GM18870 (cell line): Measurements from ENCODE around the gene CASKIN1.
"Not testable (repeated sequence)": the region's sequence is repeated elsewhere in the genome, so short reads cannot be mapped to it uniquely, and the experiment has no call there.

Experiments used
- ATAC-seq: cut with Tn5 transposase; IDR thresholded peaks from one replicate; pipeline ENCODE4 v1.9.1; 2021; ENCODE audit warnings: moderate library complexity; ENCODE audit not compliant: unreplicated experiment

Gene CASKIN1

GRCh38 chr16:2210009-2210332 is 13.6 kb upstream of the CASKIN1 start:
- no peak for ATAC-seq

- no peak for ATAC-seq
Observed at GRCh38 chr16:2209258-2210008, 13.0 kb upstream of the CASKIN1 start.

GRCh38 chr16:2208772-2209171 is 12.4 kb upstream of the CASKIN1 start:
- no peak for ATAC-seq

GRCh38 chr16:2208308-2208707 is 11.9 kb upstream of the CASKIN1 start:
- ATAC-seq, result no peak

- no peak for ATAC-seq
Observed at GRCh38 chr16:2207872-2208271, 11.5 kb upstream of the CASKIN1 start.

- ATAC-seq, result no peak
Observed at GRCh38 chr16:2206780-2207433, 10.5 kb upstream of the CASKIN1 start.

- ATAC-seq, result no peak
Observed at GRCh38 chr16:2206420-2206779, 10.0 kb upstream of the CASKIN1 start.

- peak; percentile 20 for ATAC-seq
Observed at GRCh38 chr16:2205967-2206313, 9.5 kb upstream of the CASKIN1 start.

- ATAC-seq, result peak; percentile 53
Observed at GRCh38 chr16:2205104-2205966, 8.9 kb upstream of the CASKIN1 start, which contains the start of gene MLST8. Gene MLST8 (plus strand): TSS chr16:2205454. CDS start chr16:2206086, 632 bp downstream.

- no peak for ATAC-seq
Observed at GRCh38 chr16:2204416-2205103, 8.2 kb upstream of the CASKIN1 start.

GRCh38 chr16:2203119-2203688 is 6.8 kb upstream of the CASKIN1 start:
- ATAC-seq, result not testable (repeated sequence)

GRCh38 chr16:2200313-2200712 is 3.9 kb upstream of the CASKIN1 start:
- no peak for ATAC-seq

GRCh38 chr16:2199621-2200139 is 3.3 kb upstream of the CASKIN1 start:
- ATAC-seq, result no peak

- ATAC-seq, result no peak
Observed at GRCh38 chr16:2199095-2199494, 2.7 kb upstream of the CASKIN1 start.

- ATAC-seq, result no peak
Observed at GRCh38 chr16:2198283-2198682, 1.9 kb upstream of the CASKIN1 start.

- ATAC-seq, result no peak
Observed at GRCh38 chr16:2197765-2198164, 1.4 kb upstream of the CASKIN1 start.

GRCh38 chr16:2196981-2197511 is 641 bp upstream of the CASKIN1 start:
- ATAC-seq, result no peak

- no peak for ATAC-seq
Observed at GRCh38 chr16:2195322-2196161, 863 bp downstream of the CASKIN1 start.

GRCh38 chr16:2194852-2195321 is 1.5 kb downstream of the CASKIN1 start:
- no peak for ATAC-seq
